CD14-positive monocyte (primary cell): ENCODE data around the gene ALDH4A1. TPM values are rescaled to one million over a fixed set of nuclear protein-coding genes. Genes with fewer than 3 reads are reported as not detected.

Experiments used
- DNase-seq, 3 donors: peaks; one replicate each; pipeline ENCODE4 v3.0.0-alpha.2; 2011 to 2022
- H2AFZ ChIP-seq: 2 replicates; pipeline ENCODE4 v1.6.0; 2012; ENCODE audit warnings: mild to moderate bottlenecking, low read depth, low read length, inconsistent platforms; ENCODE audit not compliant: insufficient read depth, poor library complexity, severe bottlenecking
- H3K27ac ChIP-seq, 2 donors: 1 replicate in 1 of 2; 2 replicates in 1 of 2; pipeline ENCODE4 v1.5.1; 2012 to 2013; ENCODE audit warnings: low read length in 2 of 2, control low read depth in 1 of 2, inconsistent platforms in 1 of 2, low read depth in 1 of 2, mild to moderate bottlenecking in 1 of 2
- H3K27me3 ChIP-seq, 2 donors: one replicate each; pipeline versions ENCODE4 v1.6.0 to v1.6.1; 2011 to 2013; ENCODE audit warnings: low read length in 2 of 2; ENCODE audit not compliant: control insufficient read depth in 2 of 2, insufficient read depth in 2 of 2
- H3K36me3 ChIP-seq, 2 donors: replicated peaks in 1 of 2; 1 replicate in 1 of 2; 2 replicates in 1 of 2; pipeline versions ENCODE4 v1.5.1 to v1.6.1; 2012 to 2013; ENCODE audit warnings: low read length in 2 of 2, control low read depth in 1 of 2, inconsistent platforms in 1 of 2, mild to moderate bottlenecking in 1 of 2; ENCODE audit not compliant: insufficient read depth in 2 of 2, control insufficient read depth in 1 of 2
- H3K4me1 ChIP-seq, 2 donors: 1 replicate in 1 of 2; 2 replicates in 1 of 2; pipeline versions ENCODE4 v1.5.1 to v1.6.1; 2012 to 2013; ENCODE audit warnings: low read length in 2 of 2, control low read depth in 1 of 2, inconsistent platforms in 1 of 2, mild to moderate bottlenecking in 1 of 2, moderate library complexity in 1 of 2; ENCODE audit not compliant: insufficient read depth in 2 of 2, control insufficient read depth in 1 of 2
- H3K4me2 ChIP-seq: replicated peaks from 2 replicates; pipeline ENCODE3; 2012; ENCODE audit warnings: low read length, moderate library complexity, mild to moderate bottlenecking; ENCODE audit not compliant: poor library complexity, severe bottlenecking; ENCODE audit errors: extremely low read depth
- H3K4me3 ChIP-seq, 3 experiments: fragments of 200-600 bp in 1 of 3; sonication (generic) in 1 of 3; replicated peaks in 1 of 3; 1 replicate in 2 of 3; 2 replicates in 1 of 3; pipeline ENCODE4 v1.5.1; 2011 to 2013; ENCODE audit warnings: low read length in 3 of 3, mild to moderate bottlenecking in 3 of 3, control low read depth in 2 of 3, low read depth in 2 of 3, inconsistent platforms in 1 of 3, moderate library complexity in 1 of 3
- H3K79me2 ChIP-seq: 2 replicates; pipeline ENCODE4 v1.6.0; 2012; ENCODE audit warnings: mild to moderate bottlenecking, control low read depth, inconsistent platforms, low read length, moderate library complexity; ENCODE audit not compliant: insufficient read depth
- H3K9ac ChIP-seq: 2 replicates; pipeline ENCODE4 v1.6.0; 2017; ENCODE audit warnings: low read length, mild to moderate bottlenecking; ENCODE audit not compliant: insufficient read depth, poor library complexity, severe bottlenecking
- H3K9me3 ChIP-seq, 2 donors: replicated peaks in 1 of 2; 1 replicate in 1 of 2; 2 replicates in 1 of 2; pipeline versions ENCODE4 v1.5.1 to v1.6.1; 2012 to 2013; ENCODE audit warnings: low read length in 2 of 2, control low read depth in 1 of 2; ENCODE audit not compliant: control insufficient read depth in 1 of 2, insufficient read depth in 1 of 2
- H4K20me1 ChIP-seq: 2 replicates; pipeline ENCODE4 v1.6.0; 2012; ENCODE audit warnings: mild to moderate bottlenecking, low read length, control low read depth, moderate library complexity; ENCODE audit not compliant: insufficient read depth
- H3K27ac Mint-ChIP-seq, 7 donors: one replicate each; pipeline ENCODE4 v1.8.0; 2020; ENCODE audit warnings: mild to moderate bottlenecking in 7 of 7, mixed read lengths in 7 of 7, moderate library complexity in 6 of 7, inconsistent platforms in 2 of 7
- H3K27me3 Mint-ChIP-seq, 3 donors: one replicate each; pipeline ENCODE4 v1.8.0; 2021 to 2022; ENCODE audit warnings: low read depth in 3 of 3, mild to moderate bottlenecking in 3 of 3, mixed read lengths in 3 of 3, moderate library complexity in 3 of 3, inconsistent platforms in 1 of 3
- H3K36me3 Mint-ChIP-seq, 2 donors: one replicate each; pipeline ENCODE4 v1.8.0; 2020; ENCODE audit warnings: mixed read lengths in 2 of 2, inconsistent platforms in 1 of 2, mild to moderate bottlenecking in 1 of 2
- H3K4me1 Mint-ChIP-seq: one replicate; pipeline ENCODE4 v1.8.0; 2020; ENCODE audit warnings: mild to moderate bottlenecking, mixed read lengths
- H3K4me3 Mint-ChIP-seq, 2 donors: one replicate each; pipeline ENCODE4 v1.8.0; 2020; ENCODE audit warnings: mild to moderate bottlenecking in 2 of 2, mixed read lengths in 2 of 2, moderate library complexity in 1 of 2
- H3K9me3 Mint-ChIP-seq, 7 donors: one replicate each; pipeline ENCODE4 v1.8.0; 2020 to 2022; ENCODE audit warnings: mixed read lengths in 7 of 7, mild to moderate bottlenecking in 6 of 7, moderate library complexity in 6 of 7, inconsistent platforms in 2 of 7
- whole genome bisulfite sequencing: methylation state at CpG from one replicate; pipeline ENCODE4 v1.1.5; 2013; ENCODE audit warnings: missing lambda C conversion rate; ENCODE audit not compliant: insufficient coverage; 5-methylcytosine and 5-hydroxymethylcytosine counted together
- intact Hi-C, 2 donors: fragments of 100-400 bp; cut with micrococcal nuclease; formaldehyde crosslinking; loops; one replicate each; pipeline versions ENCODE4 v1.15.0 to v1.15.1; 2023
- polyA plus RNA-seq, 3 donors: library from polyadenylated mRNA; depleted of rRNA in 1 of 3; unstranded in 2 of 3; stranded (reverse) in 1 of 3; fragments of 300-500 nt in 2 of 3; fragments of >200 nt in 1 of 3; fragmentation: Illumina TruSeq in 2 of 3; gene quantifications; 1 replicate in 2 of 3; 2 replicates in 1 of 3; pipeline ENCODE4 v1.2.3, GENCODE V29; 2012 to 2021
- TF ChIP-seq, protein P1 (sequence below): fragments of 200-600 bp; IDR thresholded peaks from one replicate; pipeline ENCODE4 v1.8.0; 2022; ENCODE audit warnings: antibody characterized with exemption, mild to moderate bottlenecking

ALDH4A1 gene
- polyA plus RNA-seq, 3 donors: 4.8 to 7.8 (median 6.1) TPM

DNA sequence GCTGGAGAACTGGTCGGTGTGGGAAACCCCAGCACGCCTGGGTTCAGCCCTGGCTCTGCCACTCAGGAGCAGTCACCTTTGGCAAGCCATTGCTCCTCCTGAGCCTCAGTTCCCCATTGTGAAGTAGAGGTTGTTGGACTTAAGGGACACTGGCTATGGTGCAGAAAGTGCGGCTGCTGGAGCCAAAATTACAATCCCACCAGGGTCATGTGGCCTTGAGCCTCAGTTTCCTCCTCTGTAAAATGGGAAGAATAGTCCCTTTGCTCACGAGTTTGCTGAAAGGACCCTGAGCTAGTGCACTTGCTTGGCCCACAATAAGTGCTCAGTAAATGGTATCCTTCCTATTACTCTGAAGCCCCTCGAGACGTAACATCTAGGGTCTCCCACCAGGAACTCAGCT, 28.3 kb downstream of the ALDH4A1 start:
- Histone ChIP-seq H3K9me3 (no peaks in the 10 kb centered on the region), H3K36me3 (peaks cover 21 to 27% of the 10 kb centered on the region in 2 donors), H3K4me2 (no peak overlapping the region), H3K9ac (no peak overlapping the region), H4K20me1 (no peaks in the 10 kb centered on the region), H2AFZ (no peak overlapping the region), H3K79me2 (no peaks in the 10 kb centered on the region), H3K4me1 (no peaks in the 10 kb centered on the region), H3K4me3 (no peak overlapping the region), H3K27me3 (no peaks in the 10 kb centered on the region), H3K27ac (no peak overlapping the region)
- no peaks in the 10 kb centered on the region for H3K9me3 Mint-ChIP-seq
- H3K36me3 Mint-ChIP-seq: peaks cover 21 to 33% of the 10 kb centered on the region in 2 donors
- TF ChIP-seq, protein P1, sequence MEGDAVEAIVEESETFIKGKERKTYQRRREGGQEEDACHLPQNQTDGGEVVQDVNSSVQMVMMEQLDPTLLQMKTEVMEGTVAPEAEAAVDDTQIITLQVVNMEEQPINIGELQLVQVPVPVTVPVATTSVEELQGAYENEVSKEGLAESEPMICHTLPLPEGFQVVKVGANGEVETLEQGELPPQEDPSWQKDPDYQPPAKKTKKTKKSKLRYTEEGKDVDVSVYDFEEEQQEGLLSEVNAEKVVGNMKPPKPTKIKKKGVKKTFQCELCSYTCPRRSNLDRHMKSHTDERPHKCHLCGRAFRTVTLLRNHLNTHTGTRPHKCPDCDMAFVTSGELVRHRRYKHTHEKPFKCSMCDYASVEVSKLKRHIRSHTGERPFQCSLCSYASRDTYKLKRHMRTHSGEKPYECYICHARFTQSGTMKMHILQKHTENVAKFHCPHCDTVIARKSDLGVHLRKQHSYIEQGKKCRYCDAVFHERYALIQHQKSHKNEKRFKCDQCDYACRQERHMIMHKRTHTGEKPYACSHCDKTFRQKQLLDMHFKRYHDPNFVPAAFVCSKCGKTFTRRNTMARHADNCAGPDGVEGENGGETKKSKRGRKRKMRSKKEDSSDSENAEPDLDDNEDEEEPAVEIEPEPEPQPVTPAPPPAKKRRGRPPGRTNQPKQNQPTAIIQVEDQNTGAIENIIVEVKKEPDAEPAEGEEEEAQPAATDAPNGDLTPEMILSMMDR: no peak
- intact Hi-C loops: no loop called here
- no peak overlapping the region for H3K27ac Mint-ChIP-seq
- DNase-seq: no peak
- WGBS: 97% methylated on average over 5 of the region's 6 CpGs
- peaks cover 10% of the 10 kb centered on the region for H3K4me1 Mint-ChIP-seq
- H3K27me3 Mint-ChIP-seq: peaks cover 0 to 5% (median 4%) of the 10 kb centered on the region in 3 donors
- no peak overlapping the region for H3K4me3 Mint-ChIP-seq

DNA sequence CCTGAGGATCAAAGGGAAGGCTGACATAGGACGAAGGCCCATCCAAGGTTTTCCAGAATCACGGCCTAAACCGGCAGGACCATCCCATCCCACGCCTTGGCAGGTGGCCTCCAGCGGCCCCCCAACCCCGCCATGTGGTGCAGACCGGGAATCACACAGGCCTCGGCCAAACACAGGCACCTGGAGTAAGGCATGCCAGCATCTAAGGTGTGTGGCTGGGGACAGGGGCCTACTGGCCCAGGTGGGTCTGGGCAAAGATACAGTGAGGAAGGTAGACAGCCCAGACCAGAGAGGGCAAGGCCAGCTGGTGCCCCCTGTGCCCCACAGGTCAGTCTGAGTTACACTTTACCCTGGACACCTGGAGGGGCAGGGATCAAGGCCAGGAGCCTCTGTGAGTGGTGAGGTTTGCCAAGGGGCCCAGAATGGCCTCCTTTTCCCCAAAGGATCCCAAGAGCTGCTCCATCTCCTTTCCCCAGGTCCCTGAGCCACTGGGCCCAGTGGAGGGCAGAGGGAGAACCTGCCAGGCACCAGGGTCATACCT, 30.2 kb downstream of the ALDH4A1 start:
- Histone ChIP-seq H3K4me1 (no peaks in the 10 kb centered on the region), H3K79me2 (no peaks in the 10 kb centered on the region), H4K20me1 (no peaks in the 10 kb centered on the region), H3K9me3 (no peaks in the 10 kb centered on the region), H2AFZ (no peak overlapping the region), H3K36me3 (peaks cover 13 to 27% of the 10 kb centered on the region in 2 donors), H3K9ac (no peak overlapping the region), H3K4me2 (no peak overlapping the region), H3K4me3 (no peak overlapping the region), H3K27me3 (no peaks in the 10 kb centered on the region), H3K27ac (no peak overlapping the region)
- peaks cover 10% of the 10 kb centered on the region for H3K4me1 Mint-ChIP-seq
- no peak overlapping the region for H3K4me3 Mint-ChIP-seq
- peaks cover 18 to 25% of the 10 kb centered on the region in 2 donors for H3K36me3 Mint-ChIP-seq
- peak overlapping the region in 1 of 7 donors; percentile 17 for H3K27ac Mint-ChIP-seq
- 91% methylated on average over 8 of the region's 8 CpGs for WGBS
- H3K9me3 Mint-ChIP-seq: no peaks in the 10 kb centered on the region
- no peak for DNase-seq
- TF ChIP-seq, protein P1: no peak
- intact Hi-C loops: no loop called here
- H3K27me3 Mint-ChIP-seq: peaks cover 4 to 8% (median 7%) of the 10 kb centered on the region in 3 donors
